T-helper 2 cell (primary cell): ENCODE data around the gene TXNDC16.
"Not testable (repeated sequence)": the region's sequence is repeated elsewhere in the genome, so short reads cannot be mapped to it uniquely, and the experiment has no call there.

Source experiments
- DNase-seq, 5 experiments: peaks; one replicate each; pipeline versions ENCODE4 v3.0.0 to v3.0.0-alpha.2; 2012 to 2022

The TXNDC16 gene

GRCh38 chr14:52545584-52546317 is 6.6 kb downstream of the TXNDC16 start:
- DNase-seq: no peak

DNA sequence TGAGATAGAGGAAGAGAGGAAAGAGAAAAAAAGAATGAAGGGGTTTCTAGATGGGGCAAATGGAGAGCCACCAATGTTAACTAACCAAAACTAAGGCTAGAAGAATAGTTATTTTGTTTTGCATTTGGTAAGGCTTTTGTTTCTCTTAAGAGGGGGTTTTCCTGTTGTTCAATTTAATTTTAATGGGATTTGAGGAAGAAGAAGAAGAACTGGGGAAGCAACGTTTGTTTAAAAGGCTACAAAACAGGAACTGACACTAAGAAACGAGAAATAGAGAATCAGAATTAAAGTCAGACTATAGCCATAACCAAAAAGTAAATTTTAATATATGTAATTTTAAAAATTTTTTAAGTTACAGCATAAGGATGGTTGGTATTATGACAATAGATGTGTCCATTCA is 13.7 kb downstream of the TXNDC16 start:
- DNase-seq: no peak

- no peak for DNase-seq
These were observed 16.0 kb downstream of the TXNDC16 start for GRCh38 chr14:52536269-52536668.

GRCh38 chr14:52531481-52531880 is 20.8 kb downstream of the TXNDC16 start:
- DNase-seq: no peak

DNA sequence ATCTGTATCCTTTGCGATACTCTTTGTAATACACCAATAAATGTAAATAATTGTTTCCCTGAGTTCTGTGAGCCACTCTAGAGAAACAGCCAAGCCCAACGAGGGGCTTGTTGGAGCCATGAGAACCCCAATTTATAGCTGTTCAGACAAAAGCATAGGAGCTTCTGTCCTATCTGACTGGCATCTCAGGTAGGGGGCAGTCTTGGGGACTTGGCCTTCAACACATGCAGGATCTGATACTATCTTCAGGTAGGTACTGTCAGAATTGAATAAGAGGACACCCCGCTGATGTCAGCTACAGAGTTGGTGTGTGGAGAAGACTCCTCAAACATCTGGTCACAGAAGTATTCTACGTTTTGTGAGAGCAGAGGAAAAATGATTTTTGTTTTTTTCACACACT is 25.3 kb downstream of the TXNDC16 start:
- no peak for DNase-seq

DNA sequence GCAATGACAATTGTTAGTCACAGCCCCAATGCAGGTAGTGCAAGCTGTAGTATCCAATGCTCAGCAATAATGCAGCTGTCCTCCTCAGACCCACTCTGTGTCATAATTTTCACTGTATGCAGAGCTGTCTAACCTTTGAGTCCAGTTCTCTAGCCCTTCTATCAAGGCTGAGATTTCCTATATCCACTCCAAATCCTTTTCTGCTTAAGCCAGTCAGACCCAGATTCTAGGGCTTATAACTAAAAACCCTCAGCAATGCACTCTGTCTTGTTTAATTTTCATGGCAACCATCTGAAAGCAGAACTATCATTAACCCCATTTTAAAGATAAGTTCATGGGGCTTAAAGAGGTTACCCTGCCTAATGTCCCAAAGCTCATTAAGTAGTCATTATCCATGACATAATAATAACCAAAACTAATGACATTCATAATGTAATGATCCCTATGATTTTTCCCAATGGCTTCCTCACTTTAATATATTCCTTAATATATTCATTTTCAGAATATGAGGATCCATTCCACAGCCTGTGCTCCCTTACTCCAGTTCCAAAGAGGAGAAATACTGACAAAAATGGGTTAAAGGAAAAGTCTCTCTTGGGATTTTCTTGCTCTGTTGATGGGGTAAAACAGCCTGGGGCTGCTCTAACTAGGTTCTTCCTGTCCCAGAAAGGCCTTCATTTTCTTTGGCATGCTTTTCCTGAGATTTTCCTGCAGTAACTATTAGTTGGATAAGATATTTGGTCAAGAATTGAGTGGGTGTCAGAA is 29.5 kb downstream of the TXNDC16 start:
- no peak for DNase-seq

- no peak for DNase-seq
These were observed 30.3 kb downstream of the TXNDC16 start for GRCh38 chr14:52522033-52522432.

DNA sequence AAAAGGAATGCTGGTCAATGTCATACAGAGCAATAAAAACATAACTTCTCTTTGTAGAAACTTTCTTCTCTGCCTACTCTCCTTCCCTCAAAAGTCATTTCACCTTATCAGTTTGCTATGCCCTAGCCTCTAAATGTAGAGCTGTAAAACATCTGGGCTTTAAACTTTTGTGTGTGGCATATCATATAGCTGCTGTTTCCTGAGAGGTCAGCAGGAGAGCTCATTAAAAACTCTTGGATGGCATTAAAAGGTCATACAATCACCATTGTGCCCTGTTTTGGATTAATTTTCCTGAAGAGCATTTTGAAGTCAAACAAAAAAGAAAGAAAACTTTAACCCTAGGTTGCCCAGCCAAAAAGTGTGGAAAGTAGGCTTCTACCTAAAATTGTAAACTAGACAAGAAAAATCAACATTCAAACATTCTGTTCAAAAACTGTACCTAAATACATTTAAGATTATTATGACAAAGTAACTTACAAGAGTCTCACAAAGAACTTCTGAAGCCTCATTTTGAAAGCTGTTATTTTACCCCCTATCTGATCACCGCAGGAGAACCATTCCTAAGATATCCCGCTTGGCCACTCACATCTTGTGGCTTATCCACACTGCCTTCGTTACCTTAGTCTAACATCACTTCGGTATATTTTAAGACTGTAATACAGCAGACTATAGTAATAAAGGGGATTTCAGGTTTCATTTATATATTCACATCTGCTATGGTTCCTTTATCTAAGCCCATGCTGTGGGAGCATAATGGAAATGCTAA is 38.1 kb downstream of the TXNDC16 start:
- no peak for DNase-seq

- no peak for DNase-seq
These were observed 39.1 kb downstream of the TXNDC16 start for GRCh38 chr14:52513249-52513648.

GRCh38 chr14:52494444-52494843 is 57.9 kb downstream of the TXNDC16 start:
- no peak for DNase-seq

- DNase-seq: no peak
These were observed 66.8 kb downstream of the TXNDC16 start for GRCh38 chr14:52485350-52485960.

DNA sequence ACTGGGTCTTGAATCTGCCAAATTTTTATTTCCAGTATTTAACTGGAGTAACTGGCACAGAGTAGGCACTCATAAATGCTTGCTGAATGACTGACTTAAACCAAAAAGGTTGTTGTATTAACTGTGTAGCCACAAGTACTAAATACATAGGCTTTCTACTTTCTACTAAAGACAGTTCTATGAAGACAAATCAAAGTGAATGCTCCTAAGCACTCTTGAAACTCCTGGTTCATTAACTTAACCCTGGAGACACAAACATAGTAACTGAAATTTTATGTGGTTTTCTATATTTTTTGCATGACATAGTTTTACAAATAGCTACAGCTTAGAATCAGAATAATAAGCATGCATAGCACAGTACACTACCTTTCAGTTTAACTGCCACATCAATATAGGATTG is 70.4 kb downstream of the TXNDC16 start:
- no peak for DNase-seq

DNA sequence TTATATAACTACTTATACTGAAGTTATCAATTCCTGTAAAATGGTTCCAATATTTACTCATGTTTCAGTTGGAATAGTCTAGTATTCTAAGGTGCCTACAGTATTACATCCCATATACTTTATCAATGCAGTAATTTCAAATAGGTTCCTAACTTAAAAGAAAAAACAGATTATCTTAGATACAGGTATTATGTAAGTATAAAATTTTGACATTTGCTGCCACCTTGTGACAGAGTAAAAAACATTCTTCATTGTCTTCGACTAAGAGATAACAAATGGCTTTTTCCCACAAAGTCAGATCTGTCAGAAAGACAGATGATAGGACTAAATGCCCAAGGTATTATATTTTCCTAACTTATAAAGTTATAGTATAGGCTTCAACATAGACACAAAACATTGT is 78.7 kb downstream of the TXNDC16 start:
- DNase-seq: peak in 2 of 5 experiments; percentile 20 to 72

DNA sequence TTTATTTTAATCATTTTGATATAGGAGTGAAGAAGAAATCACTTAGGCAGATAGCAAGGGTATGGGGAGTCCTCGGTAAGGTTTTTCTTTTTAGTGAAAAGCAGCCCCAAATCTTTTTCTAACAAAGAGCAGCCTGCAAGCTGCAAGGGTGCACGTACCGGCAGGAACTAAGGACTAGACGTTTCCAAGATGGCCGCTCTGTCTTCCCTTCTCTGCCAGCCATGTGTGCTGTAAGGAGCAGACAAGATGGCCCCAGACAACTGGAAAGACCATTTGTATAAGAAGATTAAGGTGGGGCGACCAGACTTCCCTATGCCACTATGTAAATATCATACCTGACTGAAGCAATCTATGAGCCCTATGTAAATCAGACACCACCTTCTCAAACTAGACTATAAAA is 79.6 kb downstream of the TXNDC16 start:
- DNase-seq: no peak

- DNase-seq: not testable (repeated sequence)
These were observed 80.1 kb downstream of the TXNDC16 start for GRCh38 chr14:52472251-52472650.

DNA sequence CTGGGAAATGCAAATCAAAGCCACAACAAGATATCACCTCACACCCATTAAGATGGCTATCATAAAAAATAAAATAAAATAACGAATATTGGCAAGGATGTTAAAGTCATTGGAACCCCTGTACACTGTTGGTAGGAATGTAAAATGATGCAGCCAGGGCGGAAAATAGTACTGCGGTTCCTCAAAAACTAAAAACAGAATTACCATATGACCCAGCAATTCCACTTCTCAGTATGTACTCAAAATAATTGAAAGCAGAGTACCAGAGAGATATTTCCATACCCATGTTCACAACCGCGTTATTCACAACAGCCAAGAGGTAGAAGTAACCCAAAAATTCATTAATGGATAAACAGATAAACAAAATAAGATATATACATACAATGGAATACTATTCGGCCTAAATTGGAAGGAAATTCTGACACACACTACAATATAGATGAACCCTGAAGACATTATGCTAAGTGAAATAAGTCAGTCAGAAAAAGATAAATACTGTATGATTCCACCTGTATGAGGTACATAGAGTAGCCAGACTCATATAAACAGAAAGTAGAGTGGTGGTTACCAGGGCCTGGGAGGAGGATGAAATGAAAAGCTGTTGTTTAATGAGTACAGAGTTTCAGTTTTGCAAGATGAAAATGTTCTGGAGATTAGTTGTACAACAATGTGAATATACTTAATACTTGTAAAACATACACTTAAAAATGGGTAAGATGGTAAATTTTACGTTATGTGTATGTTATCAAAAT is 84.6 kb downstream of the TXNDC16 start:
- DNase-seq: peak in 1 of 5 experiments; percentile 67

- DNase-seq: no peak
These were observed 88.1 kb downstream of the TXNDC16 start for GRCh38 chr14:52464175-52464574.

DNA sequence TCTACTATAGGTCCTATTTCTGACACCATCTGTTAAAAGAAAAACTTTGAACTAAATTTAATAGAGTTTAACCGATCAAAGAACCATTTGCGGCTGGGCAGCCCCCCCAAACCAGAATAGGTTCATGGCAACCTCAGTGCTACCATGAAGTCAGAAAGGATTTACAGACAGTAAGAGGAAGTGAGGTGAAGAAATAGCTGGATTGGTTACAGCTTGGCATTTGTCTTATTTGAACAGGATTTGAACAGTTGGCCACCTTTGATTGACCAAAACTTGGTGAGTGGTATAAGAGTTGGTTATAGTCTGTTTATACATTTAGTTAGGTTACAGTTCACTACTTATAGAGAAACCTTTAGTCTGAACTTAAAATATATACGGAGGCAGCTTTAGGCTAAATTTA is 88.9 kb downstream of the TXNDC16 start:
- DNase-seq: no peak

DNA sequence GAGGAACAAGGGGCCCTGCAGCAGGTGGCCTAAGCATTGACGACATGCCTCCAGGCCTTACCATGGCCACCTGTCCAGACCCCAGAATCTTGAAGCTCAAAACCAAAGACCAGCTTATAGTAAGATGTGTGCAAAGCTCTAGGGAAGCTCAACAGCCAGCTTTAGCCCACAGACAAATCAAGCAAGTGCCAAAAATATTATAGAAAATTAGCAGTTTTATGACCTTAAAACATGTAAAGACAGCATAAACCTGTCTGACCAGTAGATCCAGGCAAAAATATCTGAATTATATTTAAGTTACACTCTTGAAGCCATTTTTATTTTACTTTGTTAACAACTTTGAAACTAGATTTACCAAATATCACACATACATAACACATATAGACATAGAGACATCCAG is 90.6 kb downstream of the TXNDC16 start:
- DNase-seq: no peak

DNA sequence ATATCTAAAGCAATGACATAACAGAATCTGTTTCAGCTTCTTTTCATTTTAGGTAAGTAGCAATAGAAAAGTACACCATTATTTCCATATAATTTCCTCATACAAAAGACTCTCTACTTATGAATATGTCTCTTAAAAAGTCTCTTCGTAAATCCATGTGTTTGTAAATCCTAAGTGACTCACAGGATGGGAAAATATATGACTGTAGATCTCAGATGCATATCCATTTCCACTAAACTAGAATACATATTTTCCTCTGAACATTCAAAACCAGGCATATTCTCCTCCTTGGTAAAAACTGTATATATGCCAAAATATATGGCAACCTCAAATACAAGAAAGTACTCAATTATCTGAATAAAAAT is 93.6 kb downstream of the TXNDC16 start:
- DNase-seq: no peak

DNA sequence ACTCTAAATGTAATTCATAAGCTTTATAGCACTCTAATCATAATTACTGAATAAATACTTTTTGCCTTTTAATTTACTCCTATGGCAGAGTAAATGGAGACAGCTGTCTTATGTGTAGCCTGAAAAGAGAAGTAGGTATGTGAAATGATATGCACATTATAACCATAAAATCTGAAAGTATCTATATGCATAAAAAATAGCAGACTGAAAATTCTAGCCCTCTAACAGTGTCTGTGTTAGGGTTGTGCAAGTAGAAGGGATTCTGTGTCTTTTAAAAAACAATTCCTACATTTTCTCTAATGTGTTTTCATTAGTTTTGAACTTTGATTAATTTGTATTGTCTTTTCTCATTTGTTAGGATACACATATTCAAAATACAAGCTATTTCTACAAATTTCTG is 94.9 kb downstream of the TXNDC16 start:
- DNase-seq: no peak

- no peak for DNase-seq
These were observed 96.8 kb downstream of the TXNDC16 start for GRCh38 chr14:52455291-52456088.
